Measurements from ENCODE around the gene SLC35D1. TPM values are rescaled to one million over a fixed set of nuclear protein-coding genes. Genes with fewer than 3 reads are reported as not detected.
A peak's percentile ranks its signal among the peaks of the same experiment; 100 is the strongest.

The SLC35D1 gene
- total RNA-seq, 1 donor from 2014 or later: 10.1 TPM

- DNase-seq (ENCODE audit: low read depth): no peak
These were observed 9.2 kb downstream of the SLC35D1 start for GRCh38 chr1:67044631-67045270.

- no peak for DNase-seq (ENCODE audit: low read depth)
These were observed 10.6 kb downstream of the SLC35D1 start for GRCh38 chr1:67043366-67043765.

GRCh38 chr1:67041841-67042503 lies 12.0 kb downstream of the SLC35D1 start:
- DNase-seq (ENCODE audit: low read depth): peak; percentile 13

- no peak for DNase-seq (ENCODE audit: low read depth)
These were observed 13.5 kb downstream of the SLC35D1 start for GRCh38 chr1:67040405-67040804.

- DNase-seq (ENCODE audit: low read depth): no peak
These were observed 22.1 kb downstream of the SLC35D1 start for GRCh38 chr1:67031859-67032247.

GRCh38 chr1:67031121-67031858 lies 22.7 kb downstream of the SLC35D1 start:
- no peak for DNase-seq (ENCODE audit: low read depth)

GRCh38 chr1:67029472-67029871 lies 24.5 kb downstream of the SLC35D1 start:
- no peak for DNase-seq (ENCODE audit: low read depth)

- no peak for DNase-seq (ENCODE audit: low read depth)
These were observed 33.2 kb downstream of the SLC35D1 start for GRCh38 chr1:67020765-67021164.

- DNase-seq (ENCODE audit: low read depth): no peak
These were observed 33.6 kb downstream of the SLC35D1 start for GRCh38 chr1:67020304-67020703.

- DNase-seq (ENCODE audit: low read depth): no peak
These were observed 34.3 kb downstream of the SLC35D1 start for GRCh38 chr1:67019600-67020136.

- DNase-seq (ENCODE audit: low read depth): no peak
These were observed 34.8 kb downstream of the SLC35D1 start for GRCh38 chr1:67019121-67019520.

- DNase-seq (ENCODE audit: low read depth): no peak
These were observed 35.4 kb downstream of the SLC35D1 start for GRCh38 chr1:67018574-67018973.

- DNase-seq (ENCODE audit: low read depth): peak; percentile 43
These were observed 40.4 kb downstream of the SLC35D1 start for GRCh38 chr1:67013573-67013972.

- DNase-seq (ENCODE audit: low read depth): no peak
These were observed 44.2 kb downstream of the SLC35D1 start for GRCh38 chr1:67009792-67010191.

- DNase-seq (ENCODE audit: low read depth): peak; percentile 20
These were observed 48.9 kb downstream of the SLC35D1 start for GRCh38 chr1:67005068-67005467.

GRCh38 chr1:67004176-67004575 lies 49.8 kb downstream of the SLC35D1 start:
- DNase-seq (ENCODE audit: low read depth): no peak

GRCh38 chr1:67001682-67002425 lies 52.1 kb downstream of the SLC35D1 start:
- no peak for DNase-seq (ENCODE audit: low read depth)

GRCh38 chr1:66999640-67000400 lies 54.1 kb downstream of the SLC35D1 start:
- no peak for DNase-seq (ENCODE audit: low read depth)

GRCh38 chr1:66998972-66999371 lies 55.0 kb downstream of the SLC35D1 start:
- DNase-seq (ENCODE audit: low read depth): no peak

- DNase-seq (ENCODE audit: low read depth): peak; percentile 71
These were observed 57.8 kb downstream of the SLC35D1 start for GRCh38 chr1:66996018-66996682.

Measured in myocyte (in vitro differentiated cells).